Stimulated activated CD4-positive, alpha-beta T cell treated with anti-CD3 and anti-CD28 coated beads, TNF-alpha, amount 100 ng/mL, for 1 hour (primary cell): Measurements from ENCODE around the gene TSPAN9.

Source experiments
- DNase-seq, 3 donors: peaks; one replicate each; pipeline ENCODE4 v3.0.0-alpha.2; 2020; ENCODE audit warnings: low read depth in 3 of 3, low spot score in 1 of 3

Gene TSPAN9

GRCh38 chr12:3326850-3327780 lies 249.9 kb downstream of the TSPAN9 start:
- no peak for DNase-seq

DNA sequence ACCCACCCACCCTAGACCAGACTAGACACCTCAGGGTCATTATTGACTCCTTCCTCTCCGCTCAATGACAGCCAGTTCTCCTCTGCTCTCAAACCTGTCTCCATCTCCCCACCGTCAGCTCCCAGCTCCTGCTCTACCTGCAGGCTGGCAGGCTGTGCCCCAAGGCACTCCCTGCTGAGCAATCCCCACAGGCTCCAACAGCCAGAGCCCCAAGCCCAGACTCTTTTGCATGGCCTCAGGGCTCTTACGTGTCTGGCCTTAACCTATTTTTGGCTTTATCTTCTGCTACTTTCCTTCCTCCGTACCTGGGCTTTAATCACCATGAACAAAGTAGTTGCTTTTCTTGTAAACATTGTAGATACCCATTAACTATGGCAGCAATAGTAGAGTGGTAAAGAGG lies 250.9 kb downstream of the TSPAN9 start:
- no peak for DNase-seq

DNA sequence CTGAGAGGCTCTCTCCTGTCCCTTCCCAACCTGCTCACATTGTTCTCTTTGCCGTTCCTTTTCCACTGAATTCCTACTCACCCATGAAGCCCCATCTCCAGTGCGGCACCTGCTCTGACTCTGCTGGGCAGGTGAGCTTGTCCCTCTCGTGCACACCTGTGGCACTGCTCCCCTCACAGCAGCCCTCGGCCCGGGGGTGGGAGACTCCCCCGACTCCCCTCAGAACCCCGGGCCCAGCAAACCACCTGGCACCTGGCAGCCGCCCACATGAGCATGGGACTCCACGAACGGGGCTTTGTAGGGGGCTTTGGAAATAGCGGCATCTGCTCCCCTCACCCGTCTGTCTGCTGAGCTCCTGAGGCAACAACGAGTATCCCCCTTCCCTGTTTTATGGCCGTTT lies 251.4 kb downstream of the TSPAN9 start:
- no peak for DNase-seq

DNA sequence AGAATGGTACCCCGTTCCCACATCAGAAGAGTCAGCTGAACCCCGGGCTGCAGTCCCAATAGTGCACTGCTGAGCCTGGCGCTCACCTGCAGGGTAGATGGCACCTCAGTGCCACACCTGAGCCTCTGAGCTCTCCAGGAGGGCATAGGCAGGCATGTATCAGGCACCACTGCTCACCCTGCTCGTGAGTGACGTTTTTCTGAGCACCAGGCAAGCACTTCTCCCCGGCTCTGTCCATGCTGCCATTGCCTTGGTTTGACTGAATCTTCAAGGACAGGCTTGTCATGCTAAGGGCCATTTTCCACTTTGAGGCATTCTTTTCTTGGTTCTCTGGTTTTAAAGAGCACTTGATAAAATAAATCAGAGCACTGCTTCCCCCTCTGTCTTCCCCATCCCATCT lies 252.2 kb downstream of the TSPAN9 start:
- no peak for DNase-seq

- no peak for DNase-seq
Measured at GRCh38 chr12:3330976-3331510, 253.9 kb downstream of the TSPAN9 start.

DNA sequence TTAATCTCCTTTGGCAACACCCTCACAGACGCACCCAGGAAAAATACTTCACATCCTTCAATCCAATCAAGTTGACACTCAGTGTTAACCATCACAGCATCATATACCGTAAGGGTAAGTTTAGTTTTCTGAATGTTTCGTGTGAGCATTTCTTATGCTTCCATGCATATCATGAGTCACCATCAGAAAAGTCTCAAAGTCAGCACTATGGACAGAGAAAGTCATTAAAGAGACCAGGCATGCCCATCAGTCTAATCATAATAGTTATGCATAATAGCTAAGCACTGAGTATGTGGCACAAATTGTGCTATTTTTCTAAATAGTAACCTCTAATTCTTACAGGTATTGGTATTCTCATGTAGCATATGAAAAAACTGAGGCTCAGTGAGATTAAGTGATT lies 255.0 kb downstream of the TSPAN9 start:
- no peak for DNase-seq

DNA sequence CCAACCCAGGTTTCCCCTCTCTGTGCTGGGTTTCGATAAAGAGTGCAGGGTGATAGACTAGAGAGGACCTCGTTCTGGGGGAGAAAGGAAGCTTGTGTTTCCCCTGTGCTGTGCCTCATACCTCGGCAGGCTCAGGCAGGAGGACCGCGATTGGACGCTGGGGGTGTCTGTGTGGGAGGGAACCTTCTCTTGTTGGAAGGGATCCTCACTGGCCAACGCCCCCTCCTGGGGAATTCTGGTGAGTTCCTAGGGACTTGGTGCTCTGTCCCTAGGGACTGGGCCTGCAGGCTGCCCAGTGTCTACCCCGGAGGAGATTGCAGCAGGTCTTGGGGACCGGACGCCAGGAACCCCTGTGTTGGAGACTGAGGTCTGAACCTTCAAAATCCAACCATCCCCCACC lies 256.4 kb downstream of the TSPAN9 start:
- DNase-seq: no peak

DNA sequence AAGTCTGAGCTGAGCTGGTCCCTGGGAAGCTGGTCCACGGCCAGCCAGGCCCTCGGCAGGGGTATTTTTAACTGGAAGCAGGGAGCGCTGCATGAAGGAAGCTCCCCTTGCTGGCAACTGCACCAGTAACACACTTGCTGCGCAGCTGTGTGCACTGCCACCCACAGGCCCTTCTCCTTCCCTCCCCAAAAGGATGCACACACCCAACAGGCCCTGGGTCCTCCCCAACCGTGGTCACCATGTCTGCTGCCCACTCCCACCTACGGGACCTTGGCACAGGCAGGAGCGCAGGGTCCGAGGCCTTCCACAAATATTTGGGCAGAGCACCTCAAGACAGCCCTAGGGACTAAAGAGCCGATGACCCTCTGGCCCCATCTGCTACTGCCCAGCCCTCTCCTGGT lies 256.8 kb downstream of the TSPAN9 start:
- DNase-seq: no peak

GRCh38 chr12:3335078-3335487 lies 257.9 kb downstream of the TSPAN9 start:
- DNase-seq: no peak
